Prostate gland (tissue), 2 donors: ENCODE data around the gene INSIG2. TPM values are rescaled to one million over a fixed set of nuclear protein-coding genes. Genes with fewer than 3 reads are reported as not detected.

Experiments used
- DNase-seq: peaks from one replicate; pipeline ENCODE4 v3.0.0-alpha.2; 2019; ENCODE audit warnings: low spot score
- H3K27ac ChIP-seq, 2 donors: fragments of 200-600 bp; sonication (generic); 2 replicates each; pipeline ENCODE4 v1.5.1; 2017 to 2019
- H3K27me3 ChIP-seq: fragments of 200-600 bp; sonication (generic); replicated peaks from 2 replicates; pipeline ENCODE4 v1.5.1; 2019; ENCODE audit not compliant: insufficient read depth
- H3K36me3 ChIP-seq, 2 donors: fragments of 200-600 bp; sonication (generic); 1 replicate in 1 of 2; 2 replicates in 1 of 2; pipeline versions ENCODE4 v1.5.1 to v1.8.1; 2017 to 2019
- H3K4me1 ChIP-seq: fragments of 200-600 bp; sonication (generic); replicated peaks from 2 replicates; pipeline ENCODE4 v1.5.1; 2019
- H3K4me3 ChIP-seq, 2 donors: fragments of 200-600 bp; sonication (generic); 2 replicates each; pipeline ENCODE4 v1.5.1; 2017 to 2019
- H3K9me3 ChIP-seq: fragments of 200-600 bp; sonication (generic); 2 replicates; pipeline ENCODE4 v1.5.1; 2017
- POLR2A ChIP-seq: fragments of 450-650 bp; IDR thresholded peaks from one replicate; pipeline ENCODE4 v1.6.1; 2016; ENCODE audit warnings: antibody characterized with exemption, mild to moderate bottlenecking
- POLR2AphosphoS5 ChIP-seq: sonication (generic); formaldehyde crosslinking; IDR thresholded peaks from one replicate; pipeline ENCODE4 v1.6.1; 2017; ENCODE audit warnings: antibody characterized with exemption
- WGBS: methylation state at CpG from one replicate; pipeline ENCODE4 v1.1.5; 2018; 5-methylcytosine and 5-hydroxymethylcytosine counted together
- intact Hi-C: fragments of 100-400 bp; cut with DNase I; formaldehyde crosslinking; loops from one replicate; pipeline ENCODE4 v1.14.2; 2022
- total RNA-seq, 2 donors: library from RNA; depleted of rRNA; stranded (reverse); fragments of >200 nt; gene quantifications; one replicate each; pipeline ENCODE4 v1.1.0, GENCODE V29; 2016
- TF ChIP-seq, protein P1 (sequence below), 4 experiments: fragments of 200-600 bp in 2 of 4; fragments of 450-650 bp in 2 of 4; sonication (generic) in 2 of 4; IDR thresholded peaks; 1 replicate in 3 of 4; 2 replicates in 1 of 4; pipeline ENCODE4 v1.5.1; 2016 to 2019; ENCODE audit warnings: antibody characterized with exemption in 4 of 4, mild to moderate bottlenecking in 2 of 4, moderate library complexity in 2 of 4

Gene INSIG2
- total RNA-seq, 2 donors from 2014 or later = 12.6 to 15.7 TPM

DNA sequence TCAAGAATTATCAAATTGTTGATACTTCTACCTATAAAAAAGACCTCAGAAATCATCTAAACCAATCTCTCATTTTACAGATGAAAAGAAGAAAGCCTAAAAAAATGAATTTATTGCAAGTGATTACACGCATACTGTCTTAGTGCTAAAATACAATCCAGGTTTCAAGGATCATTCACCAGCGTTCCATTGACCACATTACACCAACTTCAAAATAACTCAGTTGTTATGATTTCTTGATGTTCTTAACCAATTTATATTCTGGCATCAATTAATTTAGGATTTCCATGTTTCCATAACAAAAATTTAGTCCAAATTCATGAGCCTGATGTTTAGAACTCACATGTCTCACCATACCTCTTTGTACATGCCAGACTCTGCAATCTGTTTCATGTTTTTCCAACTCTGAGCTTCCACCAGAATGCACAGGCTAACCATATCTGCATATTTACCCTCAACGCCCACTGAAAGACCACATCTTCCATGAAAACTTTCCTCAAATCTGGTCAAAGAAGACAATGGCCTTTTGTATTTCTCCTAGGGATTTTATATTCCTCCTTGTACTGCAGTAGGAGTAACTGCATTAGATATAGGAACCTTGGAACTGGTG lies 2.1 kb upstream of the INSIG2 start:
- H3K9me3 ChIP-seq = no peaks in the 10 kb centered on the region
- TF ChIP-seq POLR2A = no peak
- TF ChIP-seq, protein P1, sequence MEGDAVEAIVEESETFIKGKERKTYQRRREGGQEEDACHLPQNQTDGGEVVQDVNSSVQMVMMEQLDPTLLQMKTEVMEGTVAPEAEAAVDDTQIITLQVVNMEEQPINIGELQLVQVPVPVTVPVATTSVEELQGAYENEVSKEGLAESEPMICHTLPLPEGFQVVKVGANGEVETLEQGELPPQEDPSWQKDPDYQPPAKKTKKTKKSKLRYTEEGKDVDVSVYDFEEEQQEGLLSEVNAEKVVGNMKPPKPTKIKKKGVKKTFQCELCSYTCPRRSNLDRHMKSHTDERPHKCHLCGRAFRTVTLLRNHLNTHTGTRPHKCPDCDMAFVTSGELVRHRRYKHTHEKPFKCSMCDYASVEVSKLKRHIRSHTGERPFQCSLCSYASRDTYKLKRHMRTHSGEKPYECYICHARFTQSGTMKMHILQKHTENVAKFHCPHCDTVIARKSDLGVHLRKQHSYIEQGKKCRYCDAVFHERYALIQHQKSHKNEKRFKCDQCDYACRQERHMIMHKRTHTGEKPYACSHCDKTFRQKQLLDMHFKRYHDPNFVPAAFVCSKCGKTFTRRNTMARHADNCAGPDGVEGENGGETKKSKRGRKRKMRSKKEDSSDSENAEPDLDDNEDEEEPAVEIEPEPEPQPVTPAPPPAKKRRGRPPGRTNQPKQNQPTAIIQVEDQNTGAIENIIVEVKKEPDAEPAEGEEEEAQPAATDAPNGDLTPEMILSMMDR (IDR thresholded peaks at IDR 0.05) = no peak
- no peaks in the 10 kb centered on the region for H3K36me3 ChIP-seq
- H3K4me3 ChIP-seq = no peak overlapping the region
- no peaks in the 10 kb centered on the region for H3K4me1 ChIP-seq
- intact Hi-C loops = loop anchor here (5.0 kb wide), 1 partner anchor 101 kb away; no protein-coding TSS in a partner anchor
- H3K27me3 ChIP-seq = no peaks in the 10 kb centered on the region
- no peak for DNase-seq
- 52% methylated on average over 3 of the region's 3 CpGs for WGBS
- H3K27ac ChIP-seq = no peak overlapping the region

DNA sequence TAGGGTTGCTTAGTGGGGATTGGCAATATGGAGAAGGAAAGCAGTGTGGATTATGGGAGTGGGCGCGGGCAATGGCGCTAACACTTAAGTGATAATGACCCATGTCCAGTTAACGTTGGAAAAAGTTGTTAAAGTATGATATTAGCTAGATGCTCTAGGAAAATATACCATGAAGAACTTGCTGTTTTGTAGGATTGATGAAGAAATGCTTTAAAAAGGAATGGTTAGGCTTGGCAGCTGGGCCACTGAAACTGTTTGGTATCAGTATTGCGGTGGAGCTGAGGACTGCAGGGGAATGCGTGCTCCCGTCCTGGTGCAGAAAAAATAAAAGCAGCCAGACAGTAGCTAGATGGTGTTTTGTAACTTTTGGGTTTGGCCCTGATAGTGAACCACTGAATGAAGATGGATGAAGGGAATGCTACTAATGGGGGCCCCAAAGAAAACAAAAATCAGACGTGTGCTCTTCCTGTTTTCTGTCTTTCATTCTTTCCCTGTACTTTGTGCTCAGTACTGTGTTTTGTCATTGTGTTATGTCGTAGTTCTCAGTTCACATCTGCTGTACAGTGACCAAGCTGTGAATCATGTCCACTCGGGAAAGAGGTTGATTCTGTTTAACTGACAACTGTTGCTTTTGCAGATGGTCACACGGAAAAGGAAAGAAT lies 999 bp downstream of the INSIG2 start:
- WGBS = 7% methylated on average over 11 of the region's 11 CpGs
- Histone ChIP-seq H3K27me3 (no peaks in the 10 kb centered on the region), H3K36me3 (no peaks in the 10 kb centered on the region), H3K9me3 (no peaks in the 10 kb centered on the region), H3K4me1 (no peaks in the 10 kb centered on the region), H3K4me3 (peak overlapping the region; percentile 44 to 74), H3K27ac (peak overlapping the region in 1 of 2 donors; percentile 60)
- intact Hi-C loops = loop anchor here (5.0 kb wide), 1 partner anchor 98 kb away; no protein-coding TSS in a partner anchor
- peak; percentile 8 for DNase-seq
- no peak for TF ChIP-seq POLR2AphosphoS5
- TF ChIP-seq, protein P1 (IDR thresholded peaks at IDR 0.05) = peak in 1 of 4 experiments; percentile 35

DNA sequence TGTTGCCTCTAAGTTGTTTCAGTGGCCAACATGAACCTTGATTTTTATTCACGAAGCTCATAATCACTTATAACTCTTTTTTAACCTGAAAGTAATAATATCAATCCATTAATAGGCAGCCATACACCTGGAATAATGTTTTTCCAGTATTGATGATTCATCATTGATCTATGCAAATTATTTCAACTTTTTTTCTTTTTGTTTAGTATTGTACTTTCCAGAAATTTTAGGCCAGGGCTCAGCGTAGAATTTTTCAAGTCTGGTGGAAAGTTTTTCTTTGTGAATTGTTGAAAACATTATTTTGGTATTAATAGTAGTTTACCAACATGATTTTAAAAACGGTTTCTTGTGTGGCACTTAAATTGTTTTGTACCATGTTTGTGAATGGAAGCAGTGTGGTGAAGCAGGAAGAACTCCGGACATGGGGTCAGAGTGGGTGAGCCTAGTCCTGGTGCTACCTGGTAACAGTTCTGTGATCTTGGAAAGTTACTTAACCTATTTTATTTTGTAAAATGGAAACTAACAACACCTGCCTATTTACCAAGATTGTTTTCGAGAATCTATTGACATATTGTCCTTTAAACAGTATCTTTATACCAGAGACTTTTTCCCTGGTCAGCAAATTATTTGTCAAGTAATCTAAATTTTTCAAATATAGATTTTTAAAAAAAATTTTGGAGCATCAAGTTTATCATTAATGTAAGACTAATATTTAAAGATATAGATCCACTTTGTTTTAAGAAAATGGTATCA lies 2.3 kb downstream of the INSIG2 start:
- no peak overlapping the region for H3K27ac ChIP-seq
- H3K27me3 ChIP-seq = no peaks in the 10 kb centered on the region
- TF ChIP-seq, protein P1 (IDR thresholded peaks at IDR 0.05) = no peak
- TF ChIP-seq POLR2AphosphoS5 = no peak
- TF ChIP-seq POLR2A = no peak
- no peak overlapping the region for H3K4me3 ChIP-seq
- WGBS = 89% methylated on average over 5 of the region's 5 CpGs
- intact Hi-C loops = no loop called here
- no peaks in the 10 kb centered on the region for H3K36me3 ChIP-seq
- H3K9me3 ChIP-seq = no peaks in the 10 kb centered on the region
- no peaks in the 10 kb centered on the region for H3K4me1 ChIP-seq
- no peak for DNase-seq

DNA sequence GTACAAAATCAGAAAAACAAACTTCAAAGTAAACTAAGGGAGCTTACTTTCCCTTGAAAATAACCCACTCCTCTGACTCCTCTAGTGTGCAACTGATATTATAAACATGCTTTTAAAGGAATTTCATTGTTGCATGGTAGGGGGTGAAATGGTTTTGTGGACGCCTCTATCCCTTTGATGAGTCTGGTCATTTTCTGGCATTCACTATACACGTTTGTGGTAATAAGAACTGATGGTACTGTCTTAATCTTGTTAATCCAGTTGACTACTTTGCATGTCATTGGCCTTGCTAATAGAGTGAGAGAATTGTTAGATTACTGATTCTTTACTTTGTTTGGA lies 2.8 kb downstream of the INSIG2 start:
- Histone ChIP-seq H3K27ac (no peak overlapping the region), H3K4me1 (no peaks in the 10 kb centered on the region), H3K27me3 (no peaks in the 10 kb centered on the region), H3K4me3 (no peak overlapping the region), H3K36me3 (no peaks in the 10 kb centered on the region), H3K9me3 (no peaks in the 10 kb centered on the region)
- WGBS = 83% methylated on average over 2 of the region's 2 CpGs
- intact Hi-C loops = no loop called here
- DNase-seq = no peak
- TF ChIP-seq, protein P1 (IDR thresholded peaks at IDR 0.05) = no peak
- TF ChIP-seq POLR2A (no peak), POLR2AphosphoS5 (no peak)
